NCI-H524 treated with DMSO at 0.1 percent for 48 hours (cell line): Measurements from ENCODE around the gene EIF3F.

ENCODE experiments used
- DNase-seq: peaks from one replicate; lab custom pipeline; 2025; lab: John Stamatoyannopoulos, UW

Gene EIF3F

DNA sequence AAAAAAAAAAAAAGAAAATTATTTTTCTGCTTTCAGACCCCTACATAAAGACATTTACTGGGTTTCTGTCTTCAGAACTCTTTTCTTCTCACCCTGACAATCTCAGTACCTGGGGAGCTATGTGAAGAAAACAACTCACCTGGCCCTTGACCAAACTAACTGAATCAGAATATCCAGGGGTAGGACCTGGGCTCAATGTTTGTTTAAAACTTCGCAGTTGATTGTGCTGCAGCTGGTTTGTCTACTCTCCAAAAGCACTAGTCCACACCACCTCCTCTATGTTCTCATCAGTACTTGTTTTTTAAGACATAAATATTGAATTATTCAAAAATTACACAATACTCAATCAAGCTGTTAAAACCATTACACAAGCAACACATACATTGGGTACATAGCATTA lies 34.8 kb downstream of the EIF3F start:
- DNase-seq: no peak

DNA sequence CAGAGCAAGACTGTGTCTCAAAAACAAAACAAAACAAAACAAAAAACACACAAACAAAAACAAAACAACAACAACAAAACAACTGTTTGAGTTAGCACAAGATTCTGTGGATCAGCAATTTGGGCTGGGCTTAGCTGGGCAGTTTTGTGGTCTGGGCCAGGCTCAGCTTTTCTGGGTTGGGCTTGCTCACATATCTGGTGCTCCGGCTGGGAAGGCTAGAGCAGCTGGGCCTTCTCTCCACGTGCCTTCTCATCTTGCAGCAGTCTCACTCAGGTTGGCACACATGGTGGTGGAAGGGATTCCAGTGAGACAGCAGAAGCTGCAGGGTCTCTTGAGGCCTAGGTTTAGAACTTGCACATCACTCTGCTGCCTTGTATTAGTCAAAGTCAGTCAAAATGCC lies 35.7 kb downstream of the EIF3F start:
- DNase-seq: no peak

DNA sequence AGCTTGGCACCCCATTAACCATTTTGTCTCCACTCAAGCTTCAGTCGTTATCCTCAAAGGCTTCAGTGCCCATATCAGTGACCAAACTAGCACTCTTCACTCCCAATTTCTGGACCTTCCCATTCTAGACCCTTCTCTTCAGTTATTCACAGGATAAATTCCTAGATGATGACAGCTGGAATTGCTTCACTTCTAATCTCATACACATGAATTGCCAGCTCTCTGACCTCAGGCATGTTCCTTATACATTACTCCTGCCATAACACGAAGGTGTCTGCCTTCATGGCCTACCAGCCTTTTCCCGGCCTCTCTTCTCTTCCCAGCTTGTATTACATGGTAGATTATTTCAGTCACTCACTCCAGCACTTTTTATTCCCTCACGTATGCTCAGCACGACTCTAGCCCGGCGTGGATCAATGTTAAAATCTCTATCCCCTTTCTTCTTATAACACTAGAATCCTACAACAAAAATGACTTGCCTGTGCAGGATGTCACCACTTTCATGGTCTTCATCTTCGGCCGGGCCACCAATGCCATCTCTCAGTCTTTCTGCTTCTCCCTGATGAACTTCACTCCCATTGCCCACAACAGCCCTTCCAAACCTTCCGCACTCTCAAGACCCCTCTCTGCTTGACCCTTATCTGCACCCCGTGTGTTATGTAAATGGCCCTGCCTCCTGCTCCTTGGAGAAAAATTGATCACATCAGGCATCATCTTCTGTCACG lies 36.9 kb downstream of the EIF3F start:
- DNase-seq: no peak

DNA sequence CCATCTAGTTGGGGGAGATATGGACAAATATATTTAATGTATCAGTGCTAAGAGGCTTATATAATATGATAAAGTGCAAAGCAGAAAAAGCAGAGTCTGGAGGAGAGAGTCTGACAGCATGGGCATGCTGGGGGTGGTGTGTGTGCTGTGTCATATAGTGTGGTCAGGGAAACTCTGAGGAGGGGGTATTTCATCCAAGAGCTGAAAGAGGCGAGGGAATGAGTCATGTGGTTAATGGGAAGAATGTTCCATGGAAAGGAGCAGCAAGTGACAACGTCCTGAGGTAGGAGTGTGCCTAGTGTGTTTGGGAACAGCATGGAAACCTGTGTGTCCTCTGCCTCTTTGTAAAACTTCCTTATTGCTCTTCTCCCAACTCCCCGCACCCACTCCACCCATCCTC lies 38.0 kb downstream of the EIF3F start:
- DNase-seq: no peak

DNA sequence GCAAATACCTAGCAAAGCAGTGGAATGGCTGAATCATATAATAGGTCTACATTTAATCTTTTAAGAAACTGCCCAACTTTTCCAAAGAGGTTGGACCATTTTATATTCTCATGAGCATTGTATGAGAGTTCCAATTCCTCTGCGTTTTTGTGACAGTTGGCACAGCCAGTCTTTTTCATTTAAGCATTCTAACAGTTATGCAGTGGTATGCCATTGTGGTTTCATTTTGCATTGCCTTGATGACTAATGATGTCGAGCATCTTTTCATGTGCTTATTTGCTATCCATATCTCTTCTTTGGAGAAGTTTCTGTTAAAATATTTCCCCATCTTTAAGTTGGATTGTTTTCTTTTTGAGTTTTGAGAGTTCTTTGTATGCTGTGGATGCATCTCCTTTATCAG lies 38.7 kb downstream of the EIF3F start:
- DNase-seq: no peak

DNA sequence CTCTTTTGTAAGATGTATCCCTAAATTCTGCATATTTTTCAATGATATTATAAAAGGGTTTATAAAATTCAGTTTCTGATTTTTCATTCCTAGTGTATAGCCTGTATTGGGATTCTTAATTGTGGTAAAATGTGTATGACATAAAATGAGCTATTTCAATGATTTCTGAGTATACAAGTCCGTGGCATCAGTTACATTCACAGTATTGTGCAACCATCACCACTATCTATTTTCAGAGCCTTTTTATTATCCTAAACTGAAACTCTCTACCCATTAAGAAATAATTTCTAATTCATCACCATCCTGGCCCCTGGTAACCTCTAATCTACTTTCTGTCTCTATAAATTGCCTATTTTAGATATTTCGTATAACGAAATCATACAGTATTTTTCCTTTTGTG lies 39.8 kb downstream of the EIF3F start:
- no peak for DNase-seq

DNA sequence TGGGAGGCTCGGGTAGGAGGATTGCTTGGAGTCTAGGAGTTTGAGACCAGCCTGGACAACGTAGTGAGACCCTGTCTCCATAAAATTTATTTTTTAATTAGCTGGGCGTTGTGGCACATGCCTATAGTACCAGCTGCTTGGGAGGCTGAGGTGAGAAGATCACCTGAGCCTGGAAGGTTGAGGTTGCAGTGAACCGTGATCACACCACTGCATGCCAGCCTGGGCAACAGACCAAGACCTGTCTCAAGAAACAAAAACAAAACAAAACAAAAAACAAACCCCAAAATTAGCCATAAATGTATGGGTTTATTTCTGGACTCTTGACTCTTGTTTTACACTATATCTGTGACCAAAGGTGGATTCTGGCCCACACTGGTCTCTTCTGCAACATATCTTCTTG lies 41.6 kb downstream of the EIF3F start:
- DNase-seq: no peak

DNA sequence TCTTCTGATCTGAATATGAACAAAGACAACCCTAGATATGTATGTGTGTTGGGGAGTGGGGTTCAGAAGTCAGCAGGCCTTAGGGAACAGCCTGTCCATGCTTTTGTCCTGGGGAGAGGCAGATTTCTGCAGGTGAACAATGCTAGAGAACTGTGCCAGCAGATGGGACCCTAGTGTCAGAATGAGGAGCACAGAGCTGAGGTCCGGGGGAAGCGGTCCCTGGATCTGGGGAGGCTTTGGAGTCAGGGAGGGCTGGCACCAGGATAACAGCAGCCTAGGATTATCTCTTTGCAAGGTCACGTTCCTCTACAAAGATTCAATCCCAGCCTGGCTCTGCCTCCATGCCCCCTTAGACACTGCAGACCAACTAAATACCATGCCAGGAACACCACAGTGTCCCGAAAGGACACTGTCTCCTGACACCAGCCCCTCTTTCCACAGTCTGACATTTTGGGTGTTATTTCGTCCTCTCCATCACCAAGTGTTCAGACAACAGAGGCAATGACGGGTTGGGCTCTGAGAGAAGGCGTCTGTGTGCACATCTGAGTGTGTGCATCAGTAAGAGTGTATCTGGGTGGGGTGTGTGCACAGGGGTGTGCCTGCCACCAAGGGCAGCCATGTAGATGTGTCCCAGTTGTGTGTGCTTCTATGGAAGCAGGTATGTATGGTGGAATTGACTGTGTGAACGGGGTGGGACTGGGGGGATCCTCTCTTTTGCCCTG lies 43.5 kb downstream of the EIF3F start:
- DNase-seq: no peak

DNA sequence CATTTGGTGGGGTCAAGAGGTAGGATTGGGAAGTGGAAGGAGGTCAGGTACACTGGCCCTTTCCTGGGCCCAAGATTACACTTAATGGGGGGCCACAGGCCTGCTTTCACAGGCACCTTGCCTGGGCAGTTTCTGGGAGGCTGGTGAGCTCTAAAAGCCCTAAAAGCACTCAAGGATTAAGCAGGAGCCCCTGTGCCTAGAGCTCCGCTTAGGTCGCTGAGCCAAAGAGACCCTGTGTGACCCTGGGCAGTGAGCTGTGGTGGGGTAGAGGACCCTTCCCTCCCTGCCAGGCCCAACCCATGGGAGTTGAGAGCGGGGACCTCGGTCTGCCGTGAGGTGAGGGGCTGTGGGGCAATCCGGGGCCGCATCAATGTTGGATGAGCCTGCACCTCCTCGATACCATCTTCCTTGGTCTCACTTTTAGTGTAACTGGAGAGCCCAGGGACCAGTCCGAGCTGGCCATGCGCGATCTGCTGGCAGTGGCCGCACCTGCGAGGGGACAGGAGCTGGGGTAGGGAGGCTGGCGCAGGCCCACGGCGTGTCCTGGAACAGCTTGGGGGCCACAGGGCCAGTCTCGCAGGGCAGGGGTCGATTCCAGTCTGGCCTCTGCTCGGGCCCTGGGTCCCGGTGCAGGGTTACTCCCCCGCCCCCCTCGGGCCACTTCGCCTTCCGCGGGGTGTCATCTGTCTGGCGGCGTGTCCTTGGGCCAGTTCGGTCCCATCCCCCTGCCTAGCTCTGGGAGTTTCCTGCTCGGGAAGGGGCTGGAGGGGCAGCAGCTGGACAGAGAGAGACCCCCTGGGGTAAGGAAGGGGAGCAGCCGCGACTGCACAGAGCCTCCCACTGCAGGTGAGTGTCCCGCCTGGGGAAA lies 44.3 kb downstream of the EIF3F start:
- no peak for DNase-seq

DNA sequence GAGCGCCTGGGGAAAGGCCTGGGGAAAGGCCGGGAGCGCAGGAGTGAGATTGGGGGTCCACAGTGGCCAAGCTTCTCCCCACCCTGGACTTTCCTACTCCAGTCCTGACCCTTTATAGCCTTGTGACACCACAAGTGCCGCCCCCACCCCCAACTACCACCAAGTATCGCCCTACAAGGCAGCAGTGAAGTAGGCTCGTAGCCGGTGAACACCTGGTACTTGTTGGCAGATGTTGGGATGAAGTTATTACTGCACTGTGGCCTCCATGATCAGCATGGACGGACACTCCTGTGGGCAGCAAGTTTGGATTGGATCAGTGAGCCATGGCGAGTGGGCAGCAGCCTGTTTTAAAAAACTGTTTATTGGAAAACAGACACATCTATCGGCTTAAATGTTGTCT lies 45.0 kb downstream of the EIF3F start:
- DNase-seq: no peak

DNA sequence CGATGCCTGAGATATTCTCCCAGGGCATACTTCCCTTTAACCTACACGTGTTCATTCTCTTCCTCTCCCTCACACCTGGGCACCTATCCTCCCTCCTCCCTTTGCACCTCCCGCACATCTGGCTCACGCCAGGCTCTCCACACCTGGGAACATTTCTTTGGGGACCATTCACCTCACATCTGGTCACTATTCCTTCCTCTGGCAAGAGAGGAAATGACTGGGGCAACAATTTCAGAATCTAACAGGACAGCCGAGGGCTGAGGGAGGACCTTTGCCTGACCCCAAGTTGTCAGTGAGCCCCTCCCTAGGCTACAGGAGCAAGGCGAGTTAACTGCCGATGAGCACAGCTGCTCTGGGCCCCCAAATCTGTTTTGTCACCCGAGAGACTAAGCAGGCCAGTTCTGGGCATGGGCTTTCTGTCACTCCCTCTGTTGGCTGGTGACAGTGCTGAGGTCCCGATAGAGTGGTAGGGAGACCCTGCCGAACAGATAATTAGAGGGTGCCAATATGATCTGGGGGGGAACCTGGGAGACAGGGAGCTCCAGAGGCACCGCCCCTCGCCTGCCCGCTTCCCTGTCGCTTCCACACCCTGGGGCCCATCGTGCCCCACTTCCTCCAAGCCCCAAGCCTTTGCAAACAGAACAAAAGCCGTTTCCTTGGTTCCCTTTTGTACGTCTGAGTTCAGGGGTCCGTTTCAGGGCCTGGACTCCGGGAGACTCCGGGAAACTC lies 45.6 kb downstream of the EIF3F start:
- DNase-seq: no peak

DNA sequence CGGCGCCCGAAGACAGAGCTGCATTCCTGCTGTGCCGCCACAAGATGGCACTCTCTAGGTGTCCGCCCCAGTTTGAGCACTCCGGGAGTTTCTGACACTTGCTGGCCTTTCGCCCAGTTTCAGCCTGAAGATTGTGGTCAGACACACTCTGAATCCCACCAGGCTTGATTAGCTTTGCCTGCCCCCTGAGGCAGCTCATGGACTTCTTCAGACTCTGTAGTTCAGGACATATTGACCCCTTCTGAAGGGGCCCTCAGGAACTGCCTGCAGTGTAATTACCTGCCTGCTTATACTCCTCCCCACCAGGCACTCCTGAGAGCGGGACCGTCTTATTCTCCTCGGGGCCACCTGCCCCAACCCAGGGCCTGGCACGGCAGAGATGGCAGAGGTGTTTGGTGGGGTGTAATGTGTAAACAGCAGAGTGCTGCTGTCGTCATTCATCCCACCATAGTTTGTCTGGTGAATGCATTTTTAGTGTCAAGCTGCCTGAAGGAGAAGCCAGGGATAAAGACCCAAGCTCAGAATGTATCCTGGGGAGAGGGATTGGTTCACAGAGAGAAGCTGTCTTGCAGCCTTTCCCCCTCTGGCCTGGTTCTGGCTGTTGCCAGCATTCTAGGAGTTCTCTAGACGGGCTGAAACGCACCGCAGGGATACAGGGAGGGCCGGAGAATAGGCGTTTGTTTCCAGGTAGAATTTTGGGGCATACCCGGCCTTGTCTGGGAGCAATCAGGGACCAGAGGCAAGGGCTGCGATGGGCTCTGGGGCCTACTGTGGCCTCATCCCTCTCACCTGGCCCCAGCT lies 46.4 kb downstream of the EIF3F start:
- DNase-seq: no peak

DNA sequence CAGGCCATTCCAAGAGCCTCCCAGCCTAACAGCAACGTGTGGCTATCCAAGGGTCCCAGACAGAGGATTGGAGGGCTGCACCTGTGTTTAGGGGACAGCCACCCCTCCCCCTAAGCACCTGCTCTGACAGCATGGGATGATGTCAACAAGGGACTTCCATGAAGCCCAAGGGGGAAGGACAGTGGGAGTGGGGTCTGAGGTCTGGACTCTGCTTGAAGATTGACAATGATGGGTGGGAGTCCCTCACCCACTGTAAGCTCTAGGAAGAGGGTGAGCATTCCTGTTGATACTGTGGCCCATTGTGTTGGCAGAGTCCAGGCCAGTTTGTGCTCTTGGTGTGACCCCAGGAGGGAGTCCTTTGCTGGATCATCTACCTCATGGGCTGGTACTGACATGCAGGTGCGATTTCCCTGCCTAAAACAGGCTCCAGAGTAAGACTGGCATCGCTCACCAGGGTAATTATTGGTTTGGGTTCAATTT lies 47.0 kb downstream of the EIF3F start:
- no peak for DNase-seq

DNA sequence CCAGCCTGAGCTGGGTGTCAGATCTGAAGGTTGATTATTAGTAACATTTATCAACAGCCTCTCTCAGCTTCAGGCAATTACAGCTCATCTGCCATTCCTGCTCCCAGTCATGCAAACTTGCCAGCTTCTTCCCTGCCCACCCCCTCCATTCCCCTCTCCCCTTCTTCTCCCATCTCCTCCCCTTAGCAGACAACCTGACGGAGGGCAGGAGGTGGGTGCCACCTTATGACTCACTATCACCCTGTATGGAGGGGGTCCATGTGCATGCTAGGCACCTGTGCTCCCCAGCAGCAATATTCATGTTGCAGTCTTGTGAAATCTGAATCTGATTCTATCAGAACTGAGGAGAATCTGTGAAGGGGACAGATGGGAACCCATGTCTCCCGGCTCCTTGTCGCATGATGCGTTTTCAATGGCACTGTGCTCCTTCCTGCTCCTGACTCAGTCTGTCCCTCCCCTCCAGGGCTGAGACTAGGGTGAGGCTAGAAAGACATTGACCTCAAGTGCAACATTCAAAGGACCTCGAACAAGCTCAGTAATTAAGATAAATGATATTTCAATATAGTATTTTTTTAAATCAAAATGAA lies 47.6 kb downstream of the EIF3F start:
- DNase-seq: no peak

DNA sequence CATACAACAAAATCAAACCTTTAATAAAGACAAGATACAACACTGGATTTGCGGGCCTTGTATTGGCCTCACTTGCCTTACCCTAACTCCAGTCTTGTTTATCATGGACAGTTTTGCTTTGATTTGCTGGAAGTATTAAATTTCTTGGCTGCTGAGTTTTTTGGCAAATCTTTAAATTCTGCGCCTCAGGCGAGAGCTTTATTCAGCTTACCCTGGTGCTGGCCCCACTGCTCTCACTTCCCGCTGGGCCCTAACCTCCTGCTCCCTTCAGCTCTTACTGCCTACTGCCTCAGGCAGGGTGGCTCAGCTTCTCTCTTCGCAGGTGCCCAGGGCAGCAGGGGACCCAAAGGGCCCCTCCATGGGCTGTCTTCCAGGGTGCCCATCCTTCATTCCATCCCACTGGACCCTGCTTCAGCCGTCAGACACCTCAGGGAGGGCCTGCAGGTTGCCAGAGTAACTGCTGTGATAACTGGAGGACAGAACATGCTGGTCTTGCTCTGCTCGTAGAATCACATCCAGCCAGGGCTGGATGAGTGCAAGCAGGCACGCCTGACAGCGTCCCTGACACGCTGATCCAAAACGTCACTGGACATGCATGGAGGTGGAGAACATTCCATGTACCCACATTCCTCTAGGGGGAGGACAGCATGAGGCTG lies 48.2 kb downstream of the EIF3F start:
- DNase-seq: no peak

DNA sequence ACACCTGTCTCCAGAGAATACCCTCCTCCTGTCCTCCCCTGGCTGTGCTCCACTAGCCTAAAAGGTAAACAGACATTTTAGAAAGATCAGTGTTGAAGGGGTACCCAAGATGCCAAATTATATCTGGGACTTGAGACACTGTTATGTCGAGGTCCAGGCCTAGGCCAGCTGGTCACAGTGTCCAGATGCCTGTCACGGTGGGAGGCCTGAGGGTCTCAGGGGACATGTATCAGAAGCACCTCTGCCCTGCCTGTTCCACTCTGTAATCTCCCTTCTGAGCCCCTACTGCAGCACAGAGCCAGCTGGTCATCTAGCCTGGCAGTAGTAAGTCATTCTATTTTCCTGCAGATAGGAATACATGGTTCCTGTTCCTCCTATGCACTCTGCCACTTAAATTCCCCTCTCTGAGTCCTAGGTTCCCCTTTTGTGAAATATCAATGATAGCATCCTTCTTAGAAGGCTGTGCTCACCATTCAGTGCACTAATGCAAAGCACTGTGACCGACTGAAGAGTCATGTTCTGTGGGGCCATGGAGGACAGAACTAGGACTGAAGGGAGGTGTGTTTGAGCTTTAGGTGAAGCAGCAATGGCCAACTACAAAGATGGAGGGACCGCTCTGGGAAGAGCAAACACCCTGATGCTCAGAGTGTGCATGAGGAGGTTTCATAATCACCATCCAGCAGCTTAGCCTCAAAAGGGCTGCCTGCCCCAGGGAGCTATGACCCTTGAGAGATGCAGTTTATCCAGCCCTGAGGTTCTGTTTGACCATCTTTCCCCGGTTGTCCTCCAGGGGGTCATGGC lies 49.1 kb downstream of the EIF3F start:
- no peak for DNase-seq

DNA sequence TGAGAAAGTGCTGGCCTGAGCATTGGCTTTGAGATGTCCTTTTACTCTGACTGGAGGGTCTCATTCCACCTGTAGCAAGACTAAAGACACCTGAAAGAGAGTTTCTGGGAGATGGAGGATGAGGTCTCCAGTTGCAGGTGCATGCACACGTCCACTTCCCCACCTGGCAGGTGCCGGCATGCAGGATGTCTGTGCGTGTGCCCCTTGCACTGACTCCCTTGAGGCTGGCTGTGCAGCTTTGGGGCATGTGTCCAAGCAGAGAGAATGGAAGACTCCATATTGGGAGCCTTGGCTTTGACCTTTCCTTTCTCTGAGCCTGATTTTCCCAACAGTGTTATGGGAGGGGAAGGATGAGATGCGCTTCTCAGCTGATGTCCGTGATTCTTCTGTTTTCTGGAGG lies 49.8 kb downstream of the EIF3F start:
- DNase-seq: no peak

DNA sequence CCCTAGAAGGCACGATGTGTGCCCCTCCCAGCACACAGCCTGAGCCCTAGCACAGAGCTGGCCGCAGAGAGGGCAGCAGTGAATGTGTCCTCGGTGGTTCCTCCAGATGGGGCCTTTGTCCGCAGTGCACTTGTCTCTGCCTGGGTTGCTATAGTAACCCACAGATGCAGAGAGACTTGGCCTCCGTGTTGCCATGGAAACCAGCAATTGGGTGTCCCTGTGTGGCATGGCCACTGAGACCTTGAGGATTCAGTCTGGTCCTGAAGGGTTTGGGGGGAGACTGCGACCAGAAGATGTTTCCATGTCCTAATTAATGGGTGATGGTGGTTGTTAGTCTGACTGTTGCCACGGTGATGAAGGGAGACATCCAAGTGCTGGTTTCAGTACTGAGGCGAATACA lies 51.3 kb downstream of the EIF3F start:
- DNase-seq: peak; percentile 14

DNA sequence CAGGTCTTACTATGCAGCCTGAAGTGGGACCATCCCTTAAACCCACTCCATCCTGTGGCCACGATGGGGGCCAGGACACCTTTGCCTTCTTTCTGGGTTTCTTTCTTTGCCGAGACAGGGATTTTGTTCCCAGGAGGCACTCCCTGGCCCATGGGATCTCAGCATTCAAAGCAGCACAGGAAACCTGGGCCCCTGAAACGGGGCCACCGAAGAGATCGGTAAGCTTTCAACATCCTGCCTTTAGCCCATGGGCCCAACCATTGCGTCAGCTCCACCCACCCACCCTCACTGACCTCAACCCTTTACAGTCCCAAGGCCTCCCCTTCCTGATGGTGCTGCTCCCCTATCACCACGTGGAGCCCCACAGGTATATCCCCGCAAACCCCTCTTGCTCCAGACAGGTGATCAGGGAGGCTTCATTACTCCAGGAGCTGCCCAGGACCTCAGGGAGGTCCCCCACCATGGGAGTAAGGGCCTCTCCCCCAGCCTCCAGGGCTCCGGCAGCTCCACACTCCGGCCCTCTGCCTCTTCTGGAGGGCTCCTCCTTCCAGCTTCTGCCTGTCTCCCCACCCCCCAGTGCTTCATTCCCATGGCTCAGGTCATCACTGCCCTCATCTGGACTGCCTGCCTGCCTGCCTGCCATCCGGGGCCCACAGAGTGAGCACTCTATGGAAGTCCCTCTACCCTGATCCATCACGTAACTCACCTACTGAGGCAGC lies 51.8 kb downstream of the EIF3F start:
- no peak for DNase-seq
